ENCODE data around the gene ORC6.

GRCh38 chr16:46702030-46702429 lies 12.6 kb downstream of the ORC6 start:
- TF ChIP-seq POLR2AphosphoS5 (IDR thresholded peaks at IDR 0.05) (no peak), CTCF (IDR thresholded peaks at IDR 0.05) (no peak), EP300 (IDR thresholded peaks at IDR 0.05) (no peak), POLR2A (IDR thresholded peaks at IDR 0.05) (no peak)

Data from stomach (tissue), 4 donors.